Breast epithelium (tissue), 3 donors: ENCODE measurements around the gene FOXRED2.

Source experiments
- CTCF ChIP-seq, 3 donors: fragments of 450-650 bp; IDR thresholded peaks; one replicate each; pipeline ENCODE4 v1.5.1; 2016 to 2017; ENCODE audit warnings: antibody characterized with exemption in 3 of 3, mild to moderate bottlenecking in 3 of 3, moderate library complexity in 3 of 3
- POLR2A ChIP-seq: fragments of 450-650 bp; IDR thresholded peaks from one replicate; pipeline ENCODE4 v1.6.1; 2016; ENCODE audit warnings: antibody characterized with exemption, mild to moderate bottlenecking, moderate library complexity

GRCh38 chr22:36469094-36469710 is 37.6 kb downstream of the FOXRED2 start:
- TF ChIP-seq CTCF (IDR thresholded peaks at IDR 0.05): no peak
- no peak for TF ChIP-seq POLR2A
